HG03039 (cell line): Measurements from ENCODE around the gene MAP4K2.
"Not testable (repeated sequence)": the region's sequence is repeated elsewhere in the genome, so short reads cannot be mapped to it uniquely, and the experiment has no call there.

Experiments used
- ATAC-seq: cut with Tn5 transposase; IDR thresholded peaks from one replicate; pipeline ENCODE4 v1.9.1; 2021; ENCODE audit warnings: mild to moderate bottlenecking, moderate library complexity; ENCODE audit not compliant: unreplicated experiment

The MAP4K2 gene

DNA sequence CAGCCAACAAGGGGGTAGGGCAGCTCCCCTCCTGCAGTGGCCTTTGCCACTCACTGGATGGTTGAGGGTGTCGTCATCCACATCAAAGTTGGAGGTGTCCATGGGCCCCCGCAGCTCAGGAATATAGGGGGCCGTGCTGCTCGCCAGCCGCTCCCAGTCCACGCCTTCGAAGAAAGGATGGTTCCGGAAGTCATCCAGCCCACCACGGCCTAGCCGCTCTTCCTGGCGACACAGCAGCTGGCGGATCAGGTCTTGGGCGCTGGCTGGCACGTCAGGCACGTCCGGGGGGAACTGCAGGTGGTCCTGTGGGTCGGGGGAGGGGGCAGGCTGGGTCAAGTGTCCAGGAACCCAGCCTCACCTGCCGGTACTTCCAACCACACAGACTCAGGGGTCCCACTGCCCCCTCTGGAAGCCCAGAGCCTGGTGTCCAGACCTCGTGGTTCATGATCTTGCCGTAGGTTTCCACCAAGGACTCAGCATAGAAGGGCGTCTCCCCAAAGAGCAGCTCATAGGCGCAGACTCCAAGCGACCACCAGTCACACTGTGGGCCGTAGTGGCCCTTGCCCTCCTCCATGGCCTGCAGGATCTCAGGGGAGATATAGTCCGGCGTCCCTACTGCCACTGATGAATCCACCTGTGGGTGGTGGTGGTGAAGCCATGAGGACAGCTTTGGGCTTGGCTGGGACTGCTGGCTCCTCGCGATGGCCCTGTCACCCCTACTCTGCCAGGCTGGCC lies 35.8 kb upstream of the MAP4K2 start:
- no peak for ATAC-seq

DNA sequence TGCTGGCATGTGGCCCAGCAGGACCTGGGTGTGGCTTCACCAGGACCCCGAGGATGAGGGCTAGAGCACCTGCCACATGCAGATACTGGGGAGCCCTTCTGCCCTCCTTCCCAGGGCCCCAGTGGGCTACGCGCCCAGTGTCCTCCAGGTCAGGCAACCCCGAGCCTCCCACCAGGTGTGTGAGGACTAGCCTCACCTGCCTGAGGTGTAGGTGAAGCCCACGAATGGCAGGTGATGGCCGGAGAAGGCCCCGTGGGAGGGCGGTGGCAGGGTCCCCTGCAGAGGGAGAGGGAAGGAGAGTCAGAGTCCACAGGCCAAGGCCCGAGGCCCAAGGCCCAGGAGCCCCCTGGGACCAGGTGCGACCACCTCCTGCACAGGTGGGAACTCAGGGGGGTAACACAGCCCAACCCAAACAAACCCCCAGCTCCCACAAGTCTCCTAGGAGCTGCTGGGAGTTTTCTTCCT lies 34.9 kb upstream of the MAP4K2 start:
- ATAC-seq, result no peak

DNA sequence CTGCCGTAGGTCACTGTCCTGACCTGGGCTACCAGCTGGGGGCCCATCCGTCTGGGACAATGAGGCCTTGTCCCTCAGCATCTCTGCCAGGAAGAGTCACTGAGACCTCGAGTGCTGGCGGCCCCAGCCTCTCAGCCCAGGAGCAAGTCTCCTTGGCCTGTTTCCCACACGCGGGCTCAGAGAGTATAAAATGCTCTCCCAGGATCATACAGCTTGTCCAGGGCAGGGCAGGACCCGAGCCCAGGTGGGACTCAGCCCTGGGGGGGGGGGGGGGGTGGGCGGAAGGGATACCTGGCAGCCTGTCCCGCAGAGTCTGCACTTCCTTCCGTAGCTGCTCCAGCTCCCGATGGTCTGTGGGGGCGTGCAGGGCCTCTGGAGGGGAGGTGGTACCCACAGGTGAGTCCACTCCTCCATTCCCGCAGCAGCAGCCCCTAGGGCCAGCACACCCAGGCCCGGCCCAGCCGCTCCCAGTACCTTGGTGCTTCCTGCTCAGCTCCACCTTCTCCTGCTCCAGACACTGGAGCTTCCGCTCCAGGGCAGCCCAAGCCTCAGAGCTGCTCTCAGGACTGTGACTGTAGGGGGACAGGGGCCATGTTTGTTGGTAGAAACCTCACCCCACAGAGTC lies 33.5 kb upstream of the MAP4K2 start:
- ATAC-seq, result no peak

DNA sequence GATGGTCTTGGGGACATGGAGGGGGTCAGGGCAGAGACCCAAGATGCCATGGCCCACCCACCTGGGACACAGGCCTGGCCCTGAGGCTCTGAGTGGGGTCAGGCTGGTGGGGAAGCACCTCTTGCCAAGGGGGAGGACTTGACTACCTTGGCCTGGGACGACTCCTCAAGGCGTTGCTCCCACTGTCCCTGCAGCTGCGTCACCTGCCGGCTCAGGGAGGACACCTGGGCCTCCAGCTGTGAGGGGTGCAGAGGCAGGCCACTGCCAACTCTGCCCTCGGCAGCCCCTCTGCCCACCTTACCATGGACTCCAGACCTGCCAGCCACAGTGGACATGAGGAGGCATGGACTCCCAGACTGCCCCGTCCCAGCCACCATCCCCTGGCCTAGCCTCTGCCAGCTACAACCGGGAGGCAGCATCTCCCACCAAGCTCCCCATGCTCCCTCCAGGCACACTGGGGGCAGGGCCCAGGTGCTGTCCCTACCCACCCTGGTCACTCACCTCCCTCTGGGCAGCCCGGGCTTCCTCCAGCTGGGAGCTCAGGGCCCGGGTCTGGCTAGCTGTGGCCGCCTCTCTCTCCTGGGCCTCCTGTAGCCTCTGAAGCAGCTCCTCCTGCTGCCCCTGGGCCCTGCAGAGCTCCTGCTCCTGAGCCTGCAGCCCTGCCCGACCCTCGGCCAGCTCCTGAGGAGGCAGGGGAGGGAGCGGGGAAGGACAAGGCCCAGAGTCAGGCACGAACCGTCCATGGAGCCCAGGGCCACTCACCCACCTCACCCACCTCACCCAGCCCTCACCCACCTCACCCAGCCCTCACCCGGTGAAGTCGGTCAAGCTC lies 32.8 kb upstream of the MAP4K2 start:
- no peak for ATAC-seq

DNA sequence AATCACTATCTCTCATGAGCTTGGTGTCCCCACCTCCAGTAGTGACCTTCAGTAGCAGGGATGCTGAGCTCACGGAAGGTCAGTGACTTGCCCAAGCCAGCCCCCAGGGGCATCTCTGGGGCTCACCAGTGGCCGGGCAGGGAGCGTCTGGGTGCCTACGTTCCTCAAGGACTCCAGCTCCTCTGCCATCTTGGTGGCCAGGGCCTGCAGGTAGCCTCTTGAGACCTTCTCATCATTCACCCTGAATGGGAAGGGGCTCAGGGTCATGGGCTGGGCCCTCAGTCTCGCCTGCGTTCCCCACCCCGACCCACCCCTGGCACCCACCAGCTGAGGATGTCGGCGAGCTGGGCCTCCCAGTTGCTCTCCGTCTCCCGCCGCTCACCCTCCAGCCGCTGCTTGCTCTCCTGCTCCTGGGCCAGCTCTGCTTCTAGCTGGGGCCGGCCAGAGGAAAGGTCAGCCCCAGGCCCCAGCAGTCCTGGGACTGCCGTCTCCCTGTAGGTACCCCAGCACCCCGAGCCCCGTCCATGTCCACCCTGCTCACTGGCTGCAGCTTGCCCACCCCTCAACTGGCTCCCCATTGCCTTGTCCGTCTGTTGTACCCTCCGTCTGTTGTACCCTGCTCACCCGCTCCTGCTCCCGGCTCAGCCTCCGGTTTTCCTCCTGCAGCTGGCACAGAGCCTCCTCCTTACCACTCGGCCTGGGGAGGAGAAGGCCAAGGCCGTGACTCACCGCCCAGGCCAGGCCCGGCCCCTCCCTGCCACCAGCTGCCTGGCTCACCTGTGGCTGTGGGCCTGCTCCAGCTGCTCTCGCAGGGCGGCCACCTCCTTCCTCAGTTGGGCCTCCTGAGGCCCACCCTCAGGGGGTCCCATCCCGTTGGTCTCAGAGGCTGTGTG lies 32.0 kb upstream of the MAP4K2 start:
- no peak for ATAC-seq

DNA sequence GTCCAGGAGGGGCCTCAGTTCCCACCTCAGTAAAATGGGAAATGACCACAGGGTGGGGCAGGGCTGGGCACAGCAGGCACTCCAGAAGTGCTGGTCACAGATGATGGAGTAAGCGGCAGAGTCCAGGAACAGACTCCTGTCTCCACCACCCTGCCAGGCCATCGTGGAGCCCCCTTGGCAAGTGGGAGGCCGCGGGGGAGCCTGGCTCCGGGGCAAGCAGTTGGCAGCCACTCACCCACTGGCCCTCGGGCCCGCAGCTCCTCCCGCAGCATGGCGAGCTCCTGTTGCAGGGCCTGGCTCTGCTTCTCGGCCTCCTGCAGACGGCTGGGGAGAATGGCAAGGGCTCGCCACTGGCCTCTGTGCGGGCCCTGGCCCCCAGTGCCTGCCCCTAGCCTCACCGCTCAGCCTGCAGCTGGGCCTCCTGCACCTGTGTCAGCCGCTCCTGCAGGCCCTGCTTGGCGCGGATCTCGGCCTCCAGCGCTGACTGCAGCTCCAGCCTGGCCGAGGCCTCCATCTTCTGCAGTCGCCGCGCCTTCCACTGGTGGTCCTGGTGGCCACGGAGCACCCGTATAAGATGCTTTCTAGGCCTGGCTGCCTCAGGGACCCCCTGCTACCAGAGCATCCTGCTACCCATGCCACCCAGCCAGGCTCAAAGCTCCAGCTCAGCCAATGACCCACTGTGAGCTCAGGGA lies 31.2 kb upstream of the MAP4K2 start:
- ATAC-seq, result no peak

DNA sequence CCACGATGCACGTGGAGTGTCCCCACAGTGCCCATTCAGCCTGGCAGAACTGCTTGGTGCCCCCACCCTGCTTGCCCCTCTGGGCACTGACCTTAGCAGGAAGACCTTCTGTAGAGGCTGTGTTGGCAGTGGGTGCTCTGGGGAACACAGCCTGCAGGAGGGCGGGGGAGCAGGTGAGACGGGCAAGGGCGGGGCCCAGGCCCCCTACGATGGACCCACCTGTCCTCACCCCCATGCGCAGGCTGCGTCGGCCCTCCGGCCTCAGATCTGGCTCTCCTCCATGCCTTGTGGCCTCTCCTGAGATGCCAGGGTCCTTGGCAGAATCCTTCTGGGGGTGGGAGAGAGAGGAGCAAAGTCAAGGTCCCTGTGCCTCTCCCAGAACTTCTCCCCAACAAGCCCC lies 30.5 kb upstream of the MAP4K2 start:
- no peak for ATAC-seq

DNA sequence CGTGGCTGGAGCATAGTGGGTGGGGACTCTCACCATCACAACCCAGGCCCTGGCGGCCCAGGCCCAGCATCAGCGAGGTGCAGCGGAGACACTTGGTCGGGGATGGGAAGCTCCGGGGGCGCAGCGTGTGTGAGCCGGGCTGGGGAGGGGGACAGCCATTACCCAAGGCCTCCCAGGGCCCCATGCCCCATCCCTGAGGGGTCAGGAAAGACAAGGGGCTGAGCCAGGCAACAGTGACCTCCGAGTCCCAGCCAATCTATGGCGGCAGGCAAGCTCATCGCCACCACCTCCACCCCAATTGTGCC lies 30.1 kb upstream of the MAP4K2 start:
- no peak for ATAC-seq

DNA sequence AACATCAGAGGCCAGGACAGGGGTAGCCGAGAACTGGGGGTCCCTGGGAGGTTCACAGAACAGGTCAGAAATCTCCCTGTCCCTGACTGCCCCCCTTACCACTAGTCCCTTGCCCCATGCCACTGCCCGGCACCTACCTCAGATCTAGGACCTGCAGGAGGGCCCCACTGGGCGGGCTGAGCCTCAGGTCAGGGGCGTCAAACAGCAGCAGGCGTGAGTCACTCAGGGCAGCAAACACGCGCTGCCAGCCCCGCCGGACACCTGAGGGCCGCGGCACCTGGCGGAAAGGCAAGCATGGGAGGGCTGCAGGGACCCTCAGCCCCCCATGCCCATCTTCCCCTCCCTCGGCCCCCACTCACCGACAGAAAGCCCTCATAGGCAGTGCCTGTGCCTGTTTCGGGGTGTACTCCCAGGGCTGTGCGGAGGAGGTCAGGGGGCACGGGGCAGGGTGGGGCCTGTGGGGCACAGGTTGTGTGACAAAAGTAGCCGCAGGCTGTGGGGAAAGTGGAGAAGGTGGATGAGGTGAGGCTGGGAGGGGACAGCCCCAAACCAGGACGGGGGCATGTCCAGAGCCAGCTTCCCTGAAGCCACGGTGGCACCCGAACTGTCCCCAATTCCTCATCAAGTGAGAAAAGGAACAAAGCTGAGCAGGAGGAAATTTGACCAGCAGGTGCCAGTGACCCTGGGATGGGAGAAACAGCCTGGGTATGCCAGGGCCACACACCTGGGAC lies 29.6 kb upstream of the MAP4K2 start:
- no peak for ATAC-seq

DNA sequence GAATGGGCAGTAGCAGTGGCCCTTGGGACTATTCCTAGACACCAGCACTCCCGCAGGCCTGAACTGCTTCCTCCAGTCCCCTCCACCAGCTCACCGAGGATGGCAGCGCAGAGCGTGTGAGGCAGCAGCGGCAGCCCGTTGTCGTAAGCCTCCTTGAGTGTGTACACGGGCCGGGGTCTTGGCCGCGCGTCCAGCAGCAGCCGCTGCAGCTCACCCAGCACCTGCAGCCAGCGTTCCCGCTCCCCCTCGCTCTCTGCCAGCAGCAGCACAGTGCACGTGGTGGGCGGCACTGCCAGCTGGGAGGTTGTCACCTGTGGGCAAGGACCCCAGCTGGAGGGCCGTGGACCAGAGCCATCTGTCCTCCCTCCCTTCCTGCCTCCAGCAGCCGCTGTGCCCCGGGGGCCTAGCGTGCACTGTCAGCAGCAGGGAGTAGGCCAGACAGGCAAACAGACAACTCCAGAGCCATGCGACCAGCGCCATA lies 28.4 kb upstream of the MAP4K2 start:
- ATAC-seq, result no peak

DNA sequence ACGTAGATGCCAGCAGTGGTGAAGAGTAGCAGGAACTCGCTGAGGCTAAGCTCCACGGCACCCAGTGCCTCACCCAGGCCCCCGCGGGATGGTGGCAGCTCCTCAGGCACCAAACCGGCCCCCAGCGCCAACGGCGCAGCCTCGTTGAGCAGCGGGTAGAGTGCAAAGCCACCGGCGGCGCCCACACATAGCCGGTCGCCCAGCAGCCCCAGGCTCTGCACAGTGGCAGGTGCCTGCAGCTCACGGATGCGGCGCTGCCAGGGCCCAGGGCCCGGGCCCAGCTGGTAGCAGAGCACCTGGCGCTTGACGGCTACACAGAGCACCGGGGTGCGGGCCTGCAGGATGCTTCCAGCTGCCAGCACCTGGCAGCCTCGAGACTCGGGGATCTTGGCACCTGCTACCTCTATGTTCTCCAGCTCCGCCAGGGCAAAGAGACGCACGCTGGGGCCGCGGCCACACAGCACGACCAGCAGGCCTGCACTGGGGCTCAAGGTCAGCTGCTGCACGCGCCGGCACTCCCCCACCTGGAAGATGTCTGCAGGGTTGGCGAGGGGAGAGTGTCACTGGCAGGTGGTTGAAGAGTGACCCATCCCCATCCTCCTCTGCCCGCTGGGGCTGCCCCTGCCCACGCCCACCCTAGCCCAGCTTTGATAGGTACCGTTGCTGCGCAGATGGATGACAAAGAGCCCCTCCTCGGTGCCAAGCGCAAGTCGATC lies 26.7 kb upstream of the MAP4K2 start:
- ATAC-seq, result no peak

DNA sequence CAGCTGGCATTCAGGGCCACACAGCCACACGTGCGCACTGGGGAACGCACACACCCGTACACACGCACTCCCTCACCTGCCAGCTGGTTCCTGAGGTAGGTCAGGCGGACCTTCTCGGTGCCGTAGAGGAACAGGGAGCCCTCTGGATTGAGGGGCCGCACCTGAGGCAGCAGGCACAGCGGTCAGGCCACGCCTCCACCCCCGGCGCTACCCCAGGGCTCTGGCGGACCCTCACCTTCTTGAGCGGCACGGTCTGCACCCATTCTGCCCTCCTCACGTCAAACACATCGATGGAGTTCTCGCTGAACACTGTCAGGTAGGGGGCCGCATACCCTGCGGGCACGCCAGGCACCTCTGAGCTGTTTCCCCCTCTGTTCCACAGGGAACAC lies 24.4 kb upstream of the MAP4K2 start:
- no peak for ATAC-seq

DNA sequence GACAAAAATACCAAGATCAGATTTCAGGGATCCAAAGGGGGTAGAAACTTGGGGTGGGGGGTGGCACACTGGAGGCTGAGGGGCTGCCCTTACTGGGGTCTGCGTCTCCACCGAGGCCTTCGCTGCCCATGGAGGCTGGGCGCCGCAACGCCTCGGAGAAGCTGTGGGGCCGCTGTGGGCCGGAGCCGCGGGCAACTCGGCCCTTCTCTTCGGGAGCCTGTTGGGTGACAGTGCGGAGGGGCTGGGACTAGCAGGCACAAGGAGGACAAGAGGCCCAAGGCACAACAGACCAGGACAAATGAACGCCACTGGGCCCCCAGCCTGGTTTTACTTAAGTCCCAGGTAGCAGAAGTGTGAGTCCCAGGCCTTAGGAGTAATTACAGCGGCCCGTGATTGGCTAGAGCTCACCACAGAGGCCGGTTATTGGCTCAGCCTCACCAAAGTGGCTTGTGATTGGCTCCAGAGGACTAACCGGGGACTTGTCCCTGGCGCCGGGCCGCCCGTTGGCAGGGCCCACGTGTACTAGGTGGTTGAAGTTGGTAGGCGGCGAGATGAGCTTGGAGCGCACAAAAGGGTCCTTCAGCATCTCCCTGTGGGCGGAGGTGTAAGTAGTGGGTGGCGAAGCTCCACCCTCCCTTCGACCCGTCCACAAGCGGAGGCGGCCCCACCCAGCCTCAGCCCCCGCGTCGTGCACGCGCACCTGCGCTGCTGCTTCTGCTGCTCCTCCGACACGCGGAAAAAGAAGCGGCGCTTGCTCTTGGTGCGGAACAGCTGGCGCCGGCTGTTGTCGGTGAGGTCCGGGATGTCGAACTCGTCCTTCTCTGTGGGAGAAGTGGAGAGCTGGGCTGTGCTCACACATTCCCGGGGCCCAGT lies 23.8 kb upstream of the MAP4K2 start:
- ATAC-seq, result no peak

DNA sequence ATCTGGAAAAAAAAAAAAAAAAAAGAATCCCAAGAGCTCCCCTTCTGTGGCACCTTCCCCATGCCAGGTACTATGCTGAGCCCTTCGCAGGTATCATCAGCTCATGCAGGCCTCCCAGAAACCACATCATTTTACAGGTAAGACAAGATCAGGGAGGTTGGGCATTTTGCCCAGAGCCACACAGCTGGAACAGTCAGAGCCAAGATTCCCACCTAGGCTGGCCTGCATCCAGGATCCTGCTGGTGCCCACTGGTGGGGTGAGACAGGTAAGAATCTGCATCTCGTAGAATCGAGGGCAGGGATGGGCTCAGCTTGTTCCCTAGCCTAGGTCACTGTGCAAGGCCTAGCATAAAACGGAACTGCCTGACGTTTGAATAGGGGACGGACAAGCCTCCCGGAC lies 23.0 kb upstream of the MAP4K2 start:
- ATAC-seq, result no peak

DNA sequence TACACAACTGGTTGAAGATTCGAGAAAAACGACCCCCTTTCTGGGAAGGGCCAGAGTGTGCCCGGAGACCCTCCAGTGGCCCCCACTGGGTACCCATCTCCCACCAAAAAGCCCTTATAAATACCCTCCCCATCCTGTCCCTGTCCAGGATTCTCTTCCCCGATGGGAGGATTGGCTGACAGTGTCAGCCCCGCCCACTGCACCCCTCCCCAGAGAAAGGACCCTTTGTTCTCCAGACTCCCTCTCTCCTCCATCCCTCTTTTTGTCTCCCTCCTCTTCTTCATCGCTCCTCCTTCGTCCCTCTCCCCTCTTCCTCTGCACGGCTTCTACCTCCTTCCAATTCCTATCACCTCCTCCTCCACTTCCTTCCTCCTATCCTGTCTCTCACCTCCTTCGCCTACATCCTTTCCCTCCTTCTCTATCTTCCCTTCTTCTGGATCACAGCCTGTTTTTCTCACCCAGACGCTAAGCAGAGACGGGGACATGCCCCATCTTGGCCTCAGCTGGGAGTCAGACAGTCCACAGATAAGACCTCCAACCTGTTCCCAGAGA lies 20.6 kb upstream of the MAP4K2 start:
- no peak for ATAC-seq

DNA sequence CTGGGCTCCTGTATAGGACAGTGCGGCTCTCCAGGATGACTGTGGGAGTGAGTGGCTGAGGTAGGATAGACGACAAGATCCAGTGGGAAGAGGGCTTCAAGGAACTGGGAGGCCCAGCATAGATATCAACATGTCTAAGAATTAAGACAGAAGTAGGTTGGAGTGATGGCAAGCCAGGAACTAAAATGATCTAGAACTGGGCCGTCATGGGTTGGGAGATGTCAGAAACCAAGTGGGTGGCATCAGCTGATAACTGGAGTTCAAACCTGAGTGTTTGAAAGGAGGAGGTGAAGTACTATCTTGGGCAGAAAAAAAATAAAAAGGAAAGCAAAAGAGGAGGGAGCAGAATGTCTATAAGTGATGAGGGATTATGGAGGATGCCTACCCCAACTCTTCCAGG lies 14.5 kb upstream of the MAP4K2 start:
- no peak for ATAC-seq

DNA sequence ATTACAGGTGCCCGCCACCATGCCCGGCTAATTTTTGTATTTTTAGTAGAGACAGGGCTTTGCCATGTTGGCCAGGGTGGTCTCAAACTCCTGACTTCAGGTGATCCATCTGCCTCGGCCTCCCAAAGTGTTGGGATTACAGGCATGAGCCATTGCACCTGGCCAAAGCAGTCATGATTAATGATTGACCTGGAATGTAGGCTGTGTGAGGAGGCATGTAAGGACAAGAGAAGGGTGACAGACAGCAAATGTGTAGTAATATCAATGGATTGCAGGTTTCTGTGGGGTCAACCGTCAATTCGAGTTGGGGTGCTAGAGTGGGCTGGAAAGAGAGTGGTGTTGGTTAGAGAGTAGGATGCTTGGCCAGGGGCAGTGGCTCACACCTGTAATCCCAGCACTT lies 12.4 kb upstream of the MAP4K2 start:
- ATAC-seq, result not testable (repeated sequence)

DNA sequence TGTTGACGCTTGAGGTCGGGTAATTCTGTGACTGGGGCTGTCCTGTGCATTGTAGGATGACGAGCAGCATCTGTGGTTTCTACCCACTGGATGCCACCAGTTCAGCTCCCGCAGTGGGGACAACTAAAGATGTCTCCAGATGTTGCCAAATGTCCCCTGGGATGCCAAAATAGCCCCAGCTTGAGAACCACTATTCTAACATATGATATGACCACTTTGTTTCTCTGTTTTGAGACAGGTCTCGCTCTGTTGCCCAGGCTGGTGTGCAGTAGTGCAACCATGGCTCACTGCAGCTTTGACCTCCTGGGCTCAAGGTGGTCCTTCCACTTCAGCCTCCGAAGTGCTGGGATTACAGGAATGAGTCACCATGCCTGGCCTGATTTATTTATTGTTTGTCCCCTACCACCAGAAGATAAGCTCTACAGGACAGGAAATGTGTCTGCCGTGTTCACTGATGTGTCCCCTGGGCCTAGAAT lies 11.7 kb upstream of the MAP4K2 start:
- ATAC-seq, result no peak
